Measurements from ENCODE around the gene PIAS4.
A peak's percentile ranks its signal among the peaks of the same experiment; 100 is the strongest.

Gene PIAS4

GRCh38 chr19:4014541-4015491 is 7.3 kb downstream of the PIAS4 start:
- TF ChIP-seq ZNF70 (CRISPR knock-in tag; IDR thresholded peaks at IDR 0.05) (no peak), ZFP3 (CRISPR knock-in tag; IDR thresholded peaks at IDR 0.05) (no peak), POU6F1 (CRISPR knock-in tag; IDR thresholded peaks at IDR 0.05; ENCODE audit: borderline replicate concordance, low read depth) (no peak), ZC3H10 (CRISPR knock-in tag; IDR thresholded peaks at IDR 0.05) (no peak), PATZ1 (CRISPR knock-in tag; IDR thresholded peaks at IDR 0.05; ENCODE audit: borderline replicate concordance) (no peak), RARB (CRISPR knock-in tag; IDR thresholded peaks at IDR 0.05) (no peak), SNAI2 (CRISPR knock-in tag; IDR thresholded peaks at IDR 0.05) (no peak), ZNF8 (CRISPR knock-in tag; IDR thresholded peaks at IDR 0.05) (no peak), ESRRG (CRISPR knock-in tag; IDR thresholded peaks at IDR 0.05) (no peak), ISL1 (CRISPR knock-in tag; IDR thresholded peaks at IDR 0.05) (no peak), TOX (CRISPR knock-in tag; IDR thresholded peaks at IDR 0.05; ENCODE audit: borderline replicate concordance) (no peak), CSRNP3 (CRISPR knock-in tag; IDR thresholded peaks at IDR 0.05) (no peak), TCF4 (CRISPR knock-in tag; IDR thresholded peaks at IDR 0.05; ENCODE audit: borderline replicate concordance) (no peak), ZFP30 (CRISPR knock-in tag; IDR thresholded peaks at IDR 0.05) (no peak), OSR1 (CRISPR knock-in tag; IDR thresholded peaks at IDR 0.05) (no peak), ARNTL (CRISPR knock-in tag; IDR thresholded peaks at IDR 0.05; ENCODE audit: borderline replicate concordance, low read depth) (no peak), CSDC2 (CRISPR knock-in tag; IDR thresholded peaks at IDR 0.05) (no peak), GLIS3 (CRISPR knock-in tag; IDR thresholded peaks at IDR 0.05) (no peak), BACH2 (CRISPR knock-in tag; IDR thresholded peaks at IDR 0.05; ENCODE audit: borderline replicate concordance) (no peak)

GRCh38 chr19:4015705-4016402 is 8.3 kb downstream of the PIAS4 start:
- TF ChIP-seq SNAI2 (CRISPR knock-in tag; IDR thresholded peaks at IDR 0.05): no peak
- TF ChIP-seq ARNTL (CRISPR knock-in tag; IDR thresholded peaks at IDR 0.05; ENCODE audit: borderline replicate concordance, low read depth): no peak
- no peak for ATAC-seq

More at GRCh38 chr19:4014541-4015491, 7.3 kb downstream of the PIAS4 start:
- peak; percentile 27; the same call in 2 of the 3 replicates for ATAC-seq

- TF ChIP-seq OSR1 (CRISPR knock-in tag; IDR thresholded peaks at IDR 0.05) (no peak), ZNF8 (CRISPR knock-in tag; IDR thresholded peaks at IDR 0.05) (no peak), ZFP30 (CRISPR knock-in tag; IDR thresholded peaks at IDR 0.05) (no peak), TCF4 (CRISPR knock-in tag; IDR thresholded peaks at IDR 0.05; ENCODE audit: borderline replicate concordance) (no peak), ZNF565 (CRISPR knock-in tag; conservative IDR thresholded peaks at IDR 0.05; ENCODE audit: low read depth) (no peak), CSRNP3 (CRISPR knock-in tag; IDR thresholded peaks at IDR 0.05) (no peak), SNAI2 (CRISPR knock-in tag; IDR thresholded peaks at IDR 0.05) (no peak), BACH2 (CRISPR knock-in tag; IDR thresholded peaks at IDR 0.05; ENCODE audit: borderline replicate concordance) (no peak), PATZ1 (CRISPR knock-in tag; IDR thresholded peaks at IDR 0.05; ENCODE audit: borderline replicate concordance) (no peak)
- no peak for ATAC-seq
Observed at GRCh38 chr19:4016486-4016885, 8.9 kb downstream of the PIAS4 start.
